Cardiac muscle cell (in vitro differentiated cells and primary cell): Measurements from ENCODE around the gene GABBR2. TPM values are rescaled to one million over a fixed set of nuclear protein-coding genes. Genes with fewer than 3 reads are reported as not detected.
"Not testable (repeated sequence)": the region's sequence is repeated elsewhere in the genome, so short reads cannot be mapped to it uniquely, and the experiment has no call there.

ENCODE experiments used
- DNase-seq, 2 donors: peaks; one replicate each; pipeline versions ENCODE4 v3.0.0 to v3.0.0-alpha.2; 2010 to 2017; ENCODE audit warnings: low read depth in 1 of 2, low spot score in 1 of 2
- H3K27ac ChIP-seq: fragments of 200-600 bp; sonication (generic); 2 replicates; pipeline ENCODE4 v1.5.1; 2016
- H3K27me3 ChIP-seq: fragments of 200-600 bp; sonication (generic); 2 replicates; pipeline ENCODE4 v1.6.0; 2016; ENCODE audit warnings: control low read depth
- H3K36me3 ChIP-seq: fragments of 200-600 bp; sonication (generic); 2 replicates; pipeline ENCODE4 v1.5.1; 2016; ENCODE audit warnings: control low read depth
- H3K4me1 ChIP-seq: fragments of 200-600 bp; sonication (generic); 2 replicates; pipeline ENCODE4 v1.8.1; 2017; ENCODE audit warnings: low read depth, mild to moderate bottlenecking, mixed run types
- H3K4me3 ChIP-seq: fragments of 200-600 bp; sonication (generic); 2 replicates; pipeline ENCODE4 v1.5.1; 2016; ENCODE audit warnings: mild to moderate bottlenecking
- H3K9me3 ChIP-seq: fragments of 200-600 bp; sonication (generic); 2 replicates; pipeline ENCODE4 v1.5.1; 2017; ENCODE audit warnings: low read depth, mild to moderate bottlenecking, control low read depth
- CTCF ChIP-seq: IDR thresholded peaks from 2 replicates; pipeline ENCODE4 v1.5.1; 2012; ENCODE audit warnings: low read depth, mild to moderate bottlenecking, low read length
- polyA plus RNA-seq: library from polyadenylated mRNA; unstranded; fragments of >200 nt; fragmentation: Nextera tagmentation; extraction: Ambion mirVana; gene quantifications from 2 replicates; pipeline ENCODE4 v1.2.1, GENCODE V29; 2016
- total RNA-seq: library from RNA; depleted of rRNA; stranded (reverse); fragments of >200 nt; gene quantifications from 2 replicates; pipeline ENCODE4 v1.2.3, GENCODE V29; 2016

The GABBR2 gene
- total and polyA plus RNA-seq, 2 experiments from 2014 or later: 0.06 TPM; not detected in 1

GRCh38 chr9:98656511-98656910 lies 52.2 kb downstream of the GABBR2 start:
- no peaks in the 10 kb centered on the region for H3K36me3 ChIP-seq
- no peak for TF ChIP-seq CTCF
- no peak overlapping the region for H3K4me3 ChIP-seq
- H3K4me1 ChIP-seq: no peaks in the 10 kb centered on the region
- no peaks in the 10 kb centered on the region for H3K9me3 ChIP-seq
- H3K27me3 ChIP-seq: no peaks in the 10 kb centered on the region
- no peak for DNase-seq
- no peak overlapping the region for H3K27ac ChIP-seq

- H3K27ac ChIP-seq, DNase-seq: not testable (repeated sequence)
Observed at GRCh38 chr9:98655428-98655827, 53.3 kb downstream of the GABBR2 start.

GRCh38 chr9:98654247-98654646 lies 54.5 kb downstream of the GABBR2 start:
- Histone ChIP-seq H3K36me3 (no peaks in the 10 kb centered on the region), H3K27me3 (no peaks in the 10 kb centered on the region), H3K4me1 (no peaks in the 10 kb centered on the region), H3K27ac (no peak overlapping the region), H3K9me3 (no peaks in the 10 kb centered on the region), H3K4me3 (no peak overlapping the region)
- no peak for TF ChIP-seq CTCF
- DNase-seq: no peak

More at GRCh38 chr9:98655428-98655827, 53.3 kb downstream of the GABBR2 start:
- not testable (repeated sequence) for H3K27me3 ChIP-seq, H3K4me3 ChIP-seq, H3K9me3 ChIP-seq, H3K4me1 ChIP-seq, H3K36me3 ChIP-seq

GRCh38 chr9:98652741-98653140 lies 56.0 kb downstream of the GABBR2 start:
- DNase-seq: no peak
- no peak for TF ChIP-seq CTCF
- Histone ChIP-seq H3K36me3 (no peaks in the 10 kb centered on the region), H3K27ac (no peak overlapping the region), H3K4me1 (no peaks in the 10 kb centered on the region), H3K9me3 (no peaks in the 10 kb centered on the region), H3K4me3 (no peak overlapping the region), H3K27me3 (no peaks in the 10 kb centered on the region)

- no peaks in the 10 kb centered on the region for H3K36me3 ChIP-seq
- TF ChIP-seq CTCF: no peak
- no peaks in the 10 kb centered on the region for H3K4me1 ChIP-seq
- H3K27ac ChIP-seq: no peak overlapping the region
- no peak for DNase-seq
- no peaks in the 10 kb centered on the region for H3K27me3 ChIP-seq
- H3K4me3 ChIP-seq: no peak overlapping the region
- H3K9me3 ChIP-seq: no peaks in the 10 kb centered on the region
Observed at GRCh38 chr9:98652302-98652701, 56.4 kb downstream of the GABBR2 start.

GRCh38 chr9:98647236-98647635 lies 61.5 kb downstream of the GABBR2 start:
- Histone ChIP-seq H3K27me3 (no peaks in the 10 kb centered on the region), H3K4me1 (no peaks in the 10 kb centered on the region), H3K36me3 (no peaks in the 10 kb centered on the region), H3K27ac (no peak overlapping the region), H3K4me3 (no peak overlapping the region), H3K9me3 (no peaks in the 10 kb centered on the region)
- TF ChIP-seq CTCF: no peak
- DNase-seq: no peak
